Common myeloid progenitor, CD34-positive (primary cell): Measurements from ENCODE around the gene SPATA21.
"Not testable (repeated sequence)": the region's sequence is repeated elsewhere in the genome, so short reads cannot be mapped to it uniquely, and the experiment has no call there.

Experiments
- CTCF ChIA-PET: fragments of 350-600 bp; sonication (Branson Sonifier 250); formaldehyde crosslinking; loops from one replicate; lab custom pipeline; 2021; ENCODE audit warnings: antibody characterized with exemption; lab: Charles Lee
- POLR2A ChIA-PET: fragments of 350-600 bp; sonication (Branson Sonifier 250); formaldehyde crosslinking; loops from one replicate; lab custom pipeline; 2021; ENCODE audit warnings: antibody characterized with exemption; lab: Charles Lee
- DNase-seq, 3 donors: peaks; one replicate each; pipeline versions ENCODE4 v3.0.0 to v3.0.0-alpha.2; 2013
- H3K27ac ChIP-seq, 2 experiments: 1 replicate in 1 of 2; 2 replicates in 1 of 2; pipeline ENCODE4 v1.7.0; 2013; ENCODE audit warnings: inconsistent platforms in 2 of 2, low read length in 2 of 2, mild to moderate bottlenecking in 2 of 2, low read depth in 1 of 2, moderate library complexity in 1 of 2; ENCODE audit not compliant: severe bottlenecking in 2 of 2, insufficient read depth in 1 of 2, poor library complexity in 1 of 2
- H3K27me3 ChIP-seq, 5 experiments: replicated peaks in 2 of 5; 1 replicate in 3 of 5; 2 replicates in 2 of 5; pipeline versions ENCODE4 v1.6.1 to v1.7.0; 2013; ENCODE audit warnings: low read length in 4 of 5, mild to moderate bottlenecking in 2 of 5, moderate library complexity in 2 of 5, inconsistent platforms in 1 of 5; ENCODE audit not compliant: insufficient read depth in 5 of 5, control insufficient read depth in 4 of 5
- H3K36me3 ChIP-seq, 4 experiments: 1 replicate in 2 of 4; 2 replicates in 2 of 4; pipeline versions ENCODE4 v1.6.1 to v1.7.0; 2013; ENCODE audit warnings: low read length in 3 of 4, control low read depth in 1 of 4, mild to moderate bottlenecking in 1 of 4; ENCODE audit not compliant: control insufficient read depth in 4 of 4, insufficient read depth in 4 of 4
- H3K4me1 ChIP-seq, 4 experiments: 1 replicate in 3 of 4; 2 replicates in 1 of 4; pipeline versions ENCODE4 v1.6.1 to v1.7.1; 2013; ENCODE audit warnings: low read length in 3 of 4, mild to moderate bottlenecking in 3 of 4, control low read depth in 1 of 4, inconsistent platforms in 1 of 4, moderate library complexity in 1 of 4; ENCODE audit not compliant: control insufficient read depth in 4 of 4, insufficient read depth in 4 of 4; ENCODE audit errors: control extremely low read depth in 1 of 4
- H3K4me3 ChIP-seq, 7 experiments: 1 replicate in 4 of 7; 2 replicates in 3 of 7; pipeline versions ENCODE4 v1.5.1 to v1.7.0; 2013; ENCODE audit warnings: mild to moderate bottlenecking in 7 of 7, low read length in 6 of 7, moderate library complexity in 6 of 7, inconsistent platforms in 2 of 7, low read depth in 2 of 7, control low read depth in 1 of 7; ENCODE audit not compliant: insufficient read depth in 4 of 7, control insufficient read depth in 1 of 7; ENCODE audit errors: extremely low read depth in 1 of 7
- H3K9me3 ChIP-seq, 5 experiments: 1 replicate in 4 of 5; 2 replicates in 1 of 5; pipeline versions ENCODE4 v1.6.1 to v1.7.1; 2013; ENCODE audit warnings: low read length in 4 of 5, mild to moderate bottlenecking in 2 of 5, inconsistent platforms in 1 of 5, low read depth in 1 of 5, moderate library complexity in 1 of 5; ENCODE audit not compliant: control insufficient read depth in 4 of 5, insufficient read depth in 2 of 5; ENCODE audit errors: control extremely low read depth in 1 of 5
- WGBS: methylation state at CpG from one replicate; pipeline ENCODE4 v1.1.5; 2013; ENCODE audit not compliant: insufficient coverage; 5-methylcytosine and 5-hydroxymethylcytosine counted together

SPATA21 gene

GRCh38 chr1:16478091-16478490, 40.9 kb upstream of the SPATA21 start:
- H3K27me3 ChIP-seq, result no peaks in the 10 kb centered on the region
- H3K9me3 ChIP-seq, result no peaks in the 10 kb centered on the region
- over 99% methylated on average over 12 of the region's 12 CpGs for WGBS
- H3K27ac ChIP-seq, result no peak overlapping the region
- POLR2A ChIA-PET, result no interaction called here
- DNase-seq, result no peak
- peaks cover 0 to 27% (median 4%) of the 10 kb centered on the region in 4 experiments for H3K36me3 ChIP-seq
- H3K4me3 ChIP-seq, result no peak overlapping the region
- CTCF ChIA-PET, result interaction anchor here (0.7 kb wide), 1 partner anchor 39 kb away, joined by 3 read pairs; no protein-coding TSS in a partner anchor
- H3K4me1 ChIP-seq, result no peaks in the 10 kb centered on the region

- CTCF ChIA-PET, result interaction anchor here (1.0 kb wide), 1 partner anchor 12 kb away, joined by 3 read pairs; no protein-coding TSS in a partner anchor
- DNase-seq, H3K4me3 ChIP-seq, H3K27me3 ChIP-seq, H3K9me3 ChIP-seq, H3K4me1 ChIP-seq, H3K27ac ChIP-seq, POLR2A ChIA-PET: not testable (repeated sequence)
- H3K36me3 ChIP-seq, result peaks cover 2 to 27% (median 4%) of the 10 kb centered on the region in 4 experiments
- WGBS, result 97% methylated on average over 11 of the region's 29 CpGs
Measured at GRCh38 chr1:16475771-16476770, 38.8 kb upstream of the SPATA21 start.

DNA sequence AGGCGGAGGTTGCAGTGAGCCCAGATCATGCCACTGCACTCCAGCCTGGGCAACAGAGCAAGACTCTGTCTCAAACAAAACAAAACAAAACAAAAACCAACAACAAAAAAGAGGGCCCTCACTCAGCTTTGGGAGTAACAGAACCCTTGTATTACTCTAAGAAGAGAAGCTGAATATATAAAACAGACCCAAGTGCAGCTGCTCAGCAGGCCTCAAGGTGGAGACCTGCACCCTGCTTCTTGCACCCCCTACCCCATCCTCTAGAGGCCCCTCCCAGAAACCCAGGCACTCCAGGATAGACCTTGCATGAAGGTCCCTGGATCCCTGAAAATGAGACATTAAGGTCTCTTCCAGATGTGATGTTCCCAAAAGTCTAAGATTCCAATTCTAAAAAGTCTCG, 37.7 kb upstream of the SPATA21 start:
- CTCF ChIA-PET, result interaction anchor here (1.0 kb wide), 1 partner anchor 11 kb away, joined by 3 read pairs; no protein-coding TSS in a partner anchor
- H3K4me3 ChIP-seq, POLR2A ChIA-PET, H3K27ac ChIP-seq, H3K27me3 ChIP-seq, H3K4me1 ChIP-seq, H3K9me3 ChIP-seq: not testable (repeated sequence)
- no CpG with 5 or more reads among the region's 2 CpGs for WGBS
- DNase-seq, result peak in 2 of 3 donors; percentile 26 to 47
- peaks cover 2 to 27% (median 4%) of the 10 kb centered on the region in 4 experiments for H3K36me3 ChIP-seq

DNA sequence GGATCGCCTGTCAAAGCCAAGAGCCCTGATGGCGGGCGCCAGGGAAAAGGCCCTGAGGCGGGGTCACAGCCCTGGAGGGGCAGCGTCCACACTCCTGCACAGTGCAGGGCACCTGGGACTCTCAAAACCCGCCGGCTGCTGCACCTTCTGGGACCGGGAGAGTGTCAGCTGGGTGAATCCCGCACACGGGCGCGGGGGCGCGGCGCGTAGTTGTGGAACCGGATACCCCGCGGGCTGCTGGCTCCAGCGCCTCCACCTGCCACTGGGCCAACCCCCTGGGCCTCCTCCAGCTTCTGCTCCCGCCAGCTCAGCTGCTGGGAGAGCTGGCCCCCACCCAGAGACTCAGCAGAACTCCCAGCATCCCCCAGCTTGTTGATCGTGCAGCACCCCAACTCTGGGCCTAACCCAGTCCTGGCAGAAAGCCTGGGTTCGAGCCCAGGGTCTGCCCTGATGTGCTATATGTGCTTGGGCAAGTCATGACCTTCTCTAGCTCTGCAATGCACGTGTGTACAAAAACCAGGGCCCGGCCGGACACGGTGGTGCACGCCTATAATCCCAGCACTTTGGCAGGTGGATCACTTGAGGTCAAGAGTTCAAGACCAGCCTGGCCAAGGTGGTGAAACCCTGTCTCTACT, 37.1 kb upstream of the SPATA21 start:
- ChIA-PET CTCF (no interaction called here), POLR2A (no interaction called here)
- no peak for DNase-seq
- WGBS, result 98% methylated on average over 27 of the region's 28 CpGs
- Histone ChIP-seq H3K36me3 (peaks cover 2 to 27% (median 4%) of the 10 kb centered on the region in 4 experiments), H3K27ac (no peak overlapping the region), H3K4me1 (no peaks in the 10 kb centered on the region), H3K27me3 (no peaks in the 10 kb centered on the region), H3K4me3 (no peak overlapping the region), H3K9me3 (no peaks in the 10 kb centered on the region)

DNA sequence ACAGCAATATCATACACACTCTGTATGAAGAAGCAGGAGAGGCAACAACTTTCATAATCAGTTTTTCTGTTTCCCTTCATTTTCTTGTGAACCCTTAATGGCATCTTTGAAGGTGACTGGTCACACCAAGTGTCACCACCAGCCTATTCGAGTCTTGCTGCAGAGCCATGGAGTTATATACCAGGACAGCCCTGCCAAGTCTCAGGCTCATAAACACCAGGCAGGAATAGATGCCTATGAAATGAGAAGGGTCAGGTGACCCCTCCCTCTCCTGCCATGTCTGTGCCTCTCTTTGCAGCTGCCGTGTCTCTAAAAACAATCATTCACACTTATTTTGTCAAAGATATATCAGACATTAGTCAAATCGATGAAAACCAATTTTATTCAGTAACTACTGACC, 31.3 kb upstream of the SPATA21 start:
- CTCF ChIA-PET, result no interaction called here
- Histone ChIP-seq H3K9me3 (no peaks in the 10 kb centered on the region), H3K27ac (no peak overlapping the region), H3K4me1 (no peaks in the 10 kb centered on the region), H3K4me3 (no peak overlapping the region), H3K36me3 (peaks cover 0 to 9% (median 4%) of the 10 kb centered on the region in 4 experiments), H3K27me3 (no peaks in the 10 kb centered on the region)
- POLR2A ChIA-PET, result no interaction called here
- WGBS, result 92% methylated on average over 2 of the region's 3 CpGs
- no peak for DNase-seq

- Histone ChIP-seq H3K36me3 (peaks cover 9 to 27% (median 24%) of the 10 kb centered on the region in 4 experiments), H3K4me3 (no peak overlapping the region), H3K4me1 (no peaks in the 10 kb centered on the region), H3K27ac (no peak overlapping the region), H3K9me3 (no peaks in the 10 kb centered on the region), H3K27me3 (no peaks in the 10 kb centered on the region)
- no peak for DNase-seq
- WGBS, result 97% methylated on average over 20 of the region's 21 CpGs
- CTCF ChIA-PET, result interaction anchor here (1.1 kb wide), 1 partner anchor 11 kb away, joined by 3 read pairs; no protein-coding TSS in a partner anchor
- POLR2A ChIA-PET, result no interaction called here
Measured at GRCh38 chr1:16464917-16465625, 27.8 kb upstream of the SPATA21 start.
